Skin epidermis (tissue), 12 donors: ENCODE results near the gene ACSF3.
A peak's percentile ranks its signal among the peaks of the same experiment; 100 is the strongest.
"Not testable (repeated sequence)": the region's sequence is repeated elsewhere in the genome, so short reads cannot be mapped to it uniquely, and the experiment has no call there.

Experiments
- H3K27ac ChIP-seq, 21 experiments: fragments of 200-600 bp; sonication (generic) in 11 of 21; one replicate each; pipeline ENCODE4 v1.5.0; 2020; ENCODE audit warnings: mild to moderate bottlenecking in 3 of 21, inconsistent platforms in 2 of 21, moderate library complexity in 2 of 21
- H3K4me3 ChIP-seq, 7 experiments: fragments of 200-600 bp; sonication (generic) in 2 of 7; one replicate each; pipeline ENCODE4 v1.5.0; 2020; ENCODE audit warnings: inconsistent platforms in 2 of 7, mild to moderate bottlenecking in 2 of 7, moderate library complexity in 1 of 7

ACSF3 gene

DNA sequence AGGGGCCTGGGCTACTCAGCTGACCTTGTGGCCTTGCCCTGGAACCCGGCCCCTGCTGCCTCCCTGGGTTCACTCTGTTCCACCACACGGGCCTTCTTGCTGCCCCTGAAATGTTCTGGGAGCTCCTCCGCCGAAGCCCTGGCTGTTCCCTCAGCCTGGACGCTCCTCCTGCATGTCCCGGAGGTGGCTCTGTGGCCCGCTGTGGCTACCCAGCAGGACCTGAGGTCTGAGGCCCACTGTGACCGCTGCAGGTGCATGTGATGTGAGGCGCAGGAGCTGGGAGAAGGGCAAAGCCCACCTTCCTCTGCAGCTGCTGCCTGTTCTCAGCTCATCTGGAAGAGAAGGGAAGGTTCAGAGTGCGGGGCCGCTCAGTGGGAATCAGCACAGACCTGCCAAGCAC, 38.9 kb upstream of the ACSF3 start:
- Histone ChIP-seq H3K27ac (no peak overlapping the region), H3K4me3 (no peak overlapping the region)

DNA sequence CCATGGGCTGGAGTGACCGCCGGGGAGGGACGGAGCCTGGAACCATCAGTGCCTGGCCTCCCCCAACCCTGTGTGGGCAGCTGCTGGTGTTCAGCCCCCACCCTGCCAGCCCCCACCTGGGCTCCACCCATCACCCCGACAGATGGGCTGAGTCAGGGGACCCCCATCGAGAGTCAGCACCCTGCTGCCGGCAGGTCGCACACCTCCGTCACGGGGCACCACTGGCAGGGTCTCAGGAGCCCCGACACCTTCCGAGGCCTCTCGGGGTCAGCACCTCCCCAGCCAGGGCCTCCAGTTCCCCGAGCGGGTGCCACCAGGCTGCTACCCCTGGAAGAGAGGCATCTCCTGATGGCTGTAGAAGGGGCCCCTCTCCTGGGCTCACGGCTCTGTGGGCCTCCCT, 38.3 kb upstream of the ACSF3 start:
- no peak overlapping the region for H3K4me3 ChIP-seq
- H3K27ac ChIP-seq, result no peak overlapping the region

DNA sequence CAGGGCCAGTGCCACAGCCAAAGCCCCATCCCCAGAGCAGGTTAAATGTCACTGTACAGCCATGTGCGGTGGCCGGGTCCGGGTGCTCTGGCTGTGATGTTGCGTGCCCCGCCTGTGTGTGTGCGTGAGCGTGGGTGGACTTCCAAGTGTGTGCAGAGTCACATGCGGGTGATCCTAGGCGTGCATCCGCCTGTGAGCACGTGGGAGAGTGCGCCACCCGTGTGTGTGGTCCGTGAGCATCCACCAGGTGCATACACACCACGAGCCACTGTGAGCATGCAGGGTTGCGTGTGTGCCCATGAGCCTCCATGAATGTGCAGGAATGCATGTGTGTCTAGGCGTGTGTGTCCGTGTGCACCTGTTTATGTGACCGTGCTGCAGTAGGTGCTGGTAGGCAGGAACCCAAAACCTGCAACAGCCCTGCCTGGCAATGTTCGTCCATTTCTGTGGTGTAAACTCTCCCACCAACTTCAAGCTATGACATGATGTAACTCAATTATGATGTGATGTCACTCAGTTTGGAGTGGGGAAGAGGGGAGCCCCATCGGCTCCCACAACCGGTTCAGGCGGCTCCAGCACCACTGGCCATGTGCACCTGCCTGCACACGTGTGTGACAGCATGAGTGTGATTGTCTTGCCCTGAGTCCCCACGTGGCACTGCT, 37.6 kb upstream of the ACSF3 start:
- H3K27ac ChIP-seq, result no peak overlapping the region
- H3K4me3 ChIP-seq, result no peak overlapping the region

DNA sequence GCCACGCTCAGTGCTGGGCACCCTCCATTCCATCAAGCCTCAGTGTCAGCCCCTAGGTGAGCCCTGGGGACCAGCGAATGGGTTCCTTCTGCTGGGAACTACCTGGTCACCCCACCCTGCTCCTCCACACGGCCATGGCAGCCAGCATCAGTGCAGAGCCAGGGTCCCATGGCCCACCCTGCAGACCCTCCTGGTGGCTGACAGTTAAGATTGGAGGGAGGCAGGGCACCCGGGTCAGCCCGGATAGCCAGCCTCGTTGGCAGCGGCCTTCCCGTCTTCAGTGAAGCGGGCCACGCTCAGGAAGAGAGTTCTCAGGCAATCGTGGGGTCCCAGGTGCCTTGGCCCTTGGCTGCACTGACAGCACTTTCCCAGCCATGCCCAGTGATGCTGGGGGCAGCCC, 37.1 kb upstream of the ACSF3 start:
- Histone ChIP-seq H3K4me3 (no peak overlapping the region), H3K27ac (no peak overlapping the region)

DNA sequence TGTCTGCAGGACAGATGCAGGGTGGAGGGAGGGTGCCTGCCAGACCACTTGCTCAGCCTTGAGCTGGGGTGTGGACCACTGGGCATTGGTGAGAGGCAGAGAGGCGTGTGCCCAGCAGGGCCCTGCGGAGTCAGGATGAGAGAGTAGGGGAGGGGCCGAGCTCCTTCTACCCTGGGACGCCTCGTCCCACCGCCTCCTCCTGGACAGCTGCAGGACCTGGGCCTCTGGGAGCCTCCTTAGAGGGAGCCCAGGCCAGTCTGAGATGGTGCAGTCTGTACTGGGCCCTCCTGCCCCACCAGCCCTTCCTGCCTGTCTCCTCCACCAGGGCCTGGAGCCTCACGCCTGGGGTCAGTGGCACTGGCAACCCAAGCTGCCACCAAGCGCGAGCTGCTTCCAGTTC, 35.9 kb upstream of the ACSF3 start:
- no peak overlapping the region for H3K27ac ChIP-seq
- H3K4me3 ChIP-seq, result no peak overlapping the region

DNA sequence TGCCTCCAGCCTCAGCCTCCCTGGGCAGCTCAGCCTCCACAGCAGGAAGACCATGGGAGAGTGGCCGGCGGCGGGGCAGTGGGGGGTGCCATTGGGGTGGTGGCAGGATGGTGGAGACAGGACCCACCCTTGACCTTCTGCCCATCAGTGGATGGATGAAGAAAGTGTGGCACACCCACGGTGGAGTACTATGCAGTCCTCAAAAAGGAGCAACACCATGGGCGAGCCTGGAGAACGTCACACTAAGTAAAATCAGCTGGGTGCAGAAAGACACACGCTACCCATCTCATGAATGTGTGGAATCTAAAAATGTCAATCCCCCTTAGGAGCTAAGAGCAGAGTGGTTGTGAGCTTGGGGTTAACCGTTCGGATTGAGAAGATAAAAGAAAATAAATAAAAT, 34.8 kb upstream of the ACSF3 start:
- H3K4me3 ChIP-seq, result no peak overlapping the region
- H3K27ac ChIP-seq, result no peak overlapping the region

- Histone ChIP-seq H3K27ac (peak overlapping the region in 1 of 21 experiments; percentile 47), H3K4me3 (no peak overlapping the region)
Measured at GRCh38 chr16:89060207-89060794, 33.4 kb upstream of the ACSF3 start.

GRCh38 chr16:89061086-89061485, 32.6 kb upstream of the ACSF3 start:
- Histone ChIP-seq H3K4me3 (no peak overlapping the region), H3K27ac (no peak overlapping the region)

DNA sequence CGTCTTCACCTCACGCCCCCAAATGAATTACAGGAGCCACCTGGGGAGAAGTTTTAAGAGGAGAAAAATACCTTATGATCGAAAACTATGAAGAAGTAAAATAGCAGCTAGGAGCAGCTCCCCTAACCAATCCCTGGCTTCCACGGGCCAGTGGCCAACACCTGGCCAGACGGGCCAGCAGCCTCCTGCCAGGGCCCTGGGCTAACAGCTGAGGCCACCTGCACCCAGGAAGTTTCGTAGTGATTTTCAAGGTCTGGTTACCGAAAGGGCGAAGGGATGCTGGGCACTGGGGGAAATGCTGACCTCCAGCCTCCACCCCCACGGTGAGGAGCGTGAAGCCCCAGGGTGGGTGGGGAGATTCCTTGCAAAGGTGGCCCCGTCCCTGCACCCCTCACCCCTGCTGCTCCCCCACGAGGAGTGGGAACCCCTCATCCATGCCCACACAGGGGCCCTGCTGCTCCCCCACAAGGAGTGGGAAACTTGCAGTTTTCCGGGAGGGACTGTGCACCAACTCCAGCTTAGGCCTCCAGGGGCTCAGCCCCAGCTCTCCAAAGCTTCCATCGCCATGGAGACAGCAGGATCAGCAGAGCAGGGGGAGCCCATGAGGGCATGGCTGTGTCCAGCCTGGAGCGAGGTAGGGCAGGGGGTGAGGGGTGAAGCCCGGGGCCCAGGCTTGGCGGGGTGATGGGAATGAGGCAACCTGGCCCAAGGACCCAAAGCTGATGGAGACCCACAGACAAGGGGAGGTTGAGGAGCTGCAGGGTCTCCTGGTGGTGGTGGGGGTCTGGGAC, 31.9 kb upstream of the ACSF3 start:
- Histone ChIP-seq H3K27ac (no peak overlapping the region), H3K4me3 (no peak overlapping the region)

DNA sequence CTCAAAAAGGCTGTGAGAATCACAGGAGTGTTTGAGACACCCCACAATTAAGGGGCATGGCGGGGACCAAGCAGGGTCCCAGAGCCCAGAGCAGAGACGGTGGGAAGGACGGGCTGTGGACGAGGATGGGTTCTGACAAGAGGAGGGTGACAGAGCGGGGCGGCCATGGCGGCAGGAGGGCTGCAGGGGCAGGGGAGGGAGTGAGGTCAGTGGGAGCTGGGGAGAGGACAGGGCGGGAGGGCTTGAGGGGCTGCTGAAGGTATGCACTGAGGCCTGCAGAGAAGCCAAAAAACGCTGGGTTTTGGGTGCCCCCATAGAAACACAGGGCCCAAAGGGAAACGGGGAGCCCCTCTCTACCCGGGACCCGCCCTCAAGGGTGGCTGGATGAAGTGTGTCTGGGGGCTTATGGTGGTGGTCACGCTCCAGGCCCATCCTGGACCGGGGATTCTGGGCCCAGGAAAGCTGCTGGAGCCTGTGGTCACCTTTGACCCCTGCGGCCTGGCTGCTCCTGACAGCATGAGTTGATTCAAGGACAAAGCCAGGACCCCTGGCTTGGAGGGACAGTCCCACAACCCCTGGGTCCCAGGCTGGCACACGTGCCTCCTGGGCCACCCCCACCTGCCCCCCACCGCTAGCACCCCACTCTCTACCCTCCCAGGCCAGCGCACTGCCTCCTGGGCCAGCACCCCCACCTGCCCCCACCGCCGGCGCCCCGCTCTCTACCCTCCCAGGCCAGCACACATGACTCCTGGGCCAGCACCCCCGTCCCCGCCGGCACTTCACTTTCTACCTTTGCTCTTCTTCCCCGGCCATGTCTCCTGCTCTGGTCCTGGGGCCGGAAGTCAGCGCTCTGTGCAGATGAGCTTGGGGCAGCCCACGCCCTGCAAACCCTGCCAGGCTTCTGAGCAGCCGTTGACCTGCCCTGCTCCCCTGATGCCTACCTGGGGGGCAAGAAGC, 31.0 kb upstream of the ACSF3 start:
- Histone ChIP-seq H3K27ac (peak overlapping the region in 1 of 21 experiments; percentile 11), H3K4me3 (no peak overlapping the region)

- H3K4me3 ChIP-seq, result no peak overlapping the region
Measured at GRCh38 chr16:89063768-89064320, 29.8 kb upstream of the ACSF3 start.

GRCh38 chr16:89064606-89065457, 28.8 kb upstream of the ACSF3 start:
- Histone ChIP-seq H3K4me3 (no peak overlapping the region), H3K27ac (peak overlapping the region in 2 of 21 experiments; percentile 29 to 62)

More at GRCh38 chr16:89063768-89064320, 29.8 kb upstream of the ACSF3 start:
- peak overlapping the region in 1 of 21 experiments; percentile 11 for H3K27ac ChIP-seq

GRCh38 chr16:89065458-89065822, 28.2 kb upstream of the ACSF3 start:
- Histone ChIP-seq H3K4me3 (no peak overlapping the region), H3K27ac (peak overlapping the region in 2 of 21 experiments; percentile 29 to 62)

GRCh38 chr16:89066721-89067120, 26.9 kb upstream of the ACSF3 start:
- Histone ChIP-seq H3K4me3 (no peak overlapping the region), H3K27ac (no peak overlapping the region)

DNA sequence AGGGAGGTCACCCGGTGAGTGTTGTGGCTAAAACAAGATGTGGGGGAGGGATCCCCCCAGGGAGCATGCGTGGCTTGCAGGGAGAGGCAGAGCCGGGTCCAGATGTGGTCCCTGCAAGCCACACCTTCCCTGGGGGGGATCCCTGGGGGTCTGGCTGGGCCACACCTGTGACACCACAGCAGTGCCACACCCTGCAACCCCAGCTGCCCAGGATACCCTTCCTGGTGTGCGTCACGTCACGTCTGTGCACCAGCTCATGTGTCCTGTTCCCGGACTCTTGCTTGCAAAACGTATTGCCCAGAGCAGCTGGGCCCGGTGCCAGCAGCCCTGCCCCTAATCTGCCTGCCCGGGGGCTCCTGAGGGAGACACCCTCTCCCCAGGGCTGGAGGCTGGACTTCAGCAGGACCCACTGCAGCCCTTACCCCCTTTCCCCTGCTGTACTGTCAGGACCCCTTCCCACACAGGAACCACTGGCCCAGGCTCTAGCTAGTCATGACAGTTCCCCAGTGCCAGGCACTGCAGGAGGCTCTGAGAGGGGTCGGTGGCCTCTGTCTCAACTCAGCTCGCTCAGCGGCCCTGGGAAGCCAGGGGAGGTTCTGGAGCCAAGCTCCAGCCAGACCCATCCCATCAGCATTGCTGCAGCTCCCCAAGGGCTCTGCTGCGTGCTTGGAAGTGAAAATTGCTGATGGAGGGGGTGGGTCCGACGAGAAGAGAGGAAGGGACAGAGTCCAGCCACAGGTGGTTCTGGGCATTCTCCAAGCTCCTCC, 25.8 kb upstream of the ACSF3 start:
- no peak overlapping the region for H3K4me3 ChIP-seq
- H3K27ac ChIP-seq, result no peak overlapping the region

DNA sequence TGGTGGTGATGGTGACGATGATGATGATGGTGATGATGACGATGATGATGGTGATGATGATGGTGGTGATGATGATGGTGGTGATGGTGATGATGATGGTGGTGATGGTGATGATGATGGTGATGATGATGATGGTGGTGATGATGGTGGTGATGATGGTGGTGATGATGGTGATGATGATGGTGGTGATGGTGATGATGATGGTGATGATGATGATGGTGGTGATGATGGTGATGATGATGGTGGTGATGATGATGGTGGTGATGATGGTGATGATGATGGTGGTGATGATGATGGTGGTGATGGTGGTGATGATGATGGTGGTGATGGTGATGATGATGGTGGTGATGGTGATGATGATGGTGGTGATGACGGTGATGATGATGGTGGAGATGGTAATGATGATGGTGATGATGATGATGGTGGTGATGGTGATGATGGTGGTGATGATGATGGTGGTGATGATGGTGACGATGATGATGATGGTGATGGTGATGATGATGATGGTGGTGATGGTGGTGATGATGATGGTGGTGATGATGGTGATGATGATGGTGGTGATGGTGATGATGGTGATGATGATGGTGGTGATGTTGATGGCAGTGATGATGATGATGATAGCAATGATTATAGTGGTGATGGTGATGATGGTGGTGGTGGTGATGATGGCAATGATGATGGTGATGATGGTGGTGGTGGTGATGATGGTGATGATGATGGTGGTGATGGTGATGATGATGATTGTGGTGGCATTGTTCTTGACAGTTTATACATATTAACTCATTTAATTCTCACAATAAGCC, 24.6 kb upstream of the ACSF3 start:
- not testable (repeated sequence) for H3K4me3 ChIP-seq, H3K27ac ChIP-seq

DNA sequence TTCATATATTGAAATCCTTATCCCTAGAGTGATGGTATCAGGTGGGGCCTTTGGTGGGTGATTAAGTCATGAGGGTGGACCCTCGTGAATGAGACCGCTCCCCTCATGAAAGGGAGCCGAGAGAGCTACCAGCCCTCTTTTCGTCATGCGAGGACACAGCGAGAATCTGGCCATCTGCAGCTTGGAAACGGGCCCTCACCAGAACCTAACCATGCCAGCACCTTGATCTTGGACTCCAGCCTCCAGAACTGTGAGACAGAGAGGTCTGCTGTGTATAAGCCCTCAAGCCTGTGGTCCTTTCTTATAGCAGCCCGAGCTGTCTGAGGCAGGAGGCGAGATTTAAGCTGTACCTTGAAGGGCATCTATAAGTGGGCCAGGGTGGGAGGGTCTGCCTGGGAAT, 23.7 kb upstream of the ACSF3 start:
- H3K27ac ChIP-seq, result no peak overlapping the region
- no peak overlapping the region for H3K4me3 ChIP-seq
